22Rv1 (cell line): ENCODE data around the gene PARD3.

Source experiments
- H3K27ac ChIP-seq: fragments of 450-650 bp; 2 replicates; pipeline ENCODE4 v1.5.1; 2017
- CTCF ChIP-seq: fragments of 450-650 bp; IDR thresholded peaks from 2 replicates; pipeline ENCODE4 v1.5.1; 2017; ENCODE audit warnings: mild to moderate bottlenecking
- ZFX ChIP-seq: fragments of 450-650 bp; IDR thresholded peaks from 2 replicates; pipeline ENCODE4 v1.6.1; 2017; ENCODE audit warnings: antibody characterized with exemption, borderline replicate concordance

PARD3 gene

GRCh38 chr10:34808336-34808735 is 6.8 kb downstream of the PARD3 start:
- TF ChIP-seq CTCF: no peak
- TF ChIP-seq ZFX: no peak
- H3K27ac ChIP-seq: no peak overlapping the region

- no peak for TF ChIP-seq CTCF
- TF ChIP-seq ZFX: no peak
- no peak overlapping the region for H3K27ac ChIP-seq
Measured at GRCh38 chr10:34804306-34804705, 10.8 kb downstream of the PARD3 start.

GRCh38 chr10:34802692-34803091 is 12.4 kb downstream of the PARD3 start:
- no peak overlapping the region for H3K27ac ChIP-seq
- no peak for TF ChIP-seq ZFX
- no peak for TF ChIP-seq CTCF

GRCh38 chr10:34801097-34801733 is 13.9 kb downstream of the PARD3 start:
- no peak for TF ChIP-seq ZFX
- TF ChIP-seq CTCF: no peak
- H3K27ac ChIP-seq: no peak overlapping the region

- no peak overlapping the region for H3K27ac ChIP-seq
- TF ChIP-seq CTCF: no peak
- no peak for TF ChIP-seq ZFX
Measured at GRCh38 chr10:34800624-34801023, 14.5 kb downstream of the PARD3 start.

GRCh38 chr10:34798654-34799053 is 16.4 kb downstream of the PARD3 start:
- no peak overlapping the region for H3K27ac ChIP-seq
- TF ChIP-seq ZFX (no peak), CTCF (no peak)

GRCh38 chr10:34797155-34797554 is 17.9 kb downstream of the PARD3 start:
- H3K27ac ChIP-seq: no peak overlapping the region
- no peak for TF ChIP-seq ZFX

GRCh38 chr10:34796133-34796532 is 19.0 kb downstream of the PARD3 start:
- no peak for TF ChIP-seq CTCF
- TF ChIP-seq ZFX: no peak
- no peak overlapping the region for H3K27ac ChIP-seq
